Measurements from ENCODE around the gene HGS.

GRCh38 chr17:81655378-81656117 is 28.3 kb upstream of the HGS start:
- no peak for TF ChIP-seq EZH2 (IDR thresholded peaks at IDR 0.05; ENCODE audit: insufficient read depth, poor library complexity, severe bottlenecking)
- no peak for TF ChIP-seq EZH2phosphoT487 (IDR thresholded peaks at IDR 0.05; ENCODE audit: insufficient read depth, low read depth)
